Neural cell (in vitro differentiated cells): ENCODE results near the gene ADRA2B.

Source experiments
- EP300 ChIP-seq: fragments of 450-650 bp; conservative IDR thresholded peaks from 2 replicates; pipeline ENCODE4 v1.6.1; 2014; ENCODE audit warnings: antibody characterized with exemption, mild to moderate bottlenecking, moderate library complexity; ENCODE audit not compliant: poor library complexity, severe bottlenecking
- EZH2 ChIP-seq: fragments of 200-600, 300-800 bp; shearing (Covaris generic), sonication (generic); IDR thresholded peaks from 2 replicates; pipeline ENCODE4 v1.6.1; 2014; ENCODE audit warnings: antibody characterized with exemption, low read length, borderline replicate concordance, mild to moderate bottlenecking; ENCODE audit not compliant: insufficient read depth, poor library complexity, severe bottlenecking
- MXI1 ChIP-seq: fragments of 450-650 bp; conservative IDR thresholded peaks from 2 replicates; pipeline ENCODE4 v1.6.1; 2014; ENCODE audit warnings: antibody characterized with exemption, mild to moderate bottlenecking; ENCODE audit not compliant: poor library complexity, severe bottlenecking
- RAD21 ChIP-seq: fragments of 450-650 bp; conservative IDR thresholded peaks from 2 replicates; pipeline ENCODE4 v1.6.1; 2014; ENCODE audit warnings: antibody characterized with exemption, mild to moderate bottlenecking, moderate library complexity
- SMC3 ChIP-seq: fragments of 450-650 bp; conservative IDR thresholded peaks from 2 replicates; pipeline ENCODE4 v1.6.1; 2014; ENCODE audit warnings: antibody characterized with exemption, mild to moderate bottlenecking, moderate library complexity; ENCODE audit not compliant: poor library complexity
- TAF1 ChIP-seq: IDR thresholded peaks from 2 replicates; pipeline ENCODE4 v1.6.1; 2012; ENCODE audit warnings: low read depth
- TF ChIP-seq, protein P1 (sequence below): fragments of 450-650 bp; IDR thresholded peaks from 2 replicates; pipeline ENCODE4 v1.5.1; 2014; ENCODE audit warnings: antibody characterized with exemption, mild to moderate bottlenecking, moderate library complexity; ENCODE audit not compliant: poor library complexity, severe bottlenecking

DNA sequence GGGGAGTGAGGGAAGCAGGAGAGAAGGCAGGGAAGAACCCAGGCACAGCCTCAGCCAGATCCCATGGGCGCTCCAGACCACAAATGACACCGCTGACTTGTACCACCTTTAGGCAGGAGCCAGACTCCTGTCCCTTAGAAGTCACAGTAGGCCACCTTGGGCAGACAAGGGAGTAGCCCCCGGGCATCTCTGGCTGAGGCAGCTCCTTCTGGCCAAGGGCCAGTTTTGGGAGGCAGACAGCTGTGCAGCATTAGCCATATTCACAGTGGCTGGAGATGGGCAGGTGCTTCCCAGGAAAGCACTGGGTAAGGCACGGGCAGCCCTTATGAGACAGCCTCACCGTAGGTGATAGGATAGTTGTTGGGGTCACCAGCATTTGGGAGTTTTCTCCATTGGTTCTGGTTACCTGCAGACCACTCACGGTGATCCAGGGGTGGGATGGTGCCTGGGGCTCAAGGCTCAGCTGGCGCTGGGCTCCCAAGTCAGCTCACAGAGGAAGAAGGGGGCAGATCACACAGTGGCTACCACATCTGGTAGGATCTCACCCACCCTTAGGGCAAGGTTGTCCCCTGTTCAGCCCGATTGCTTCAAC is 19.9 kb upstream of the ADRA2B start:
- TF ChIP-seq EP300 (no peak), EZH2 (no peak), TAF1 (no peak), MXI1 (no peak), SMC3 (no peak), RAD21 (no peak)
- TF ChIP-seq, protein P1, sequence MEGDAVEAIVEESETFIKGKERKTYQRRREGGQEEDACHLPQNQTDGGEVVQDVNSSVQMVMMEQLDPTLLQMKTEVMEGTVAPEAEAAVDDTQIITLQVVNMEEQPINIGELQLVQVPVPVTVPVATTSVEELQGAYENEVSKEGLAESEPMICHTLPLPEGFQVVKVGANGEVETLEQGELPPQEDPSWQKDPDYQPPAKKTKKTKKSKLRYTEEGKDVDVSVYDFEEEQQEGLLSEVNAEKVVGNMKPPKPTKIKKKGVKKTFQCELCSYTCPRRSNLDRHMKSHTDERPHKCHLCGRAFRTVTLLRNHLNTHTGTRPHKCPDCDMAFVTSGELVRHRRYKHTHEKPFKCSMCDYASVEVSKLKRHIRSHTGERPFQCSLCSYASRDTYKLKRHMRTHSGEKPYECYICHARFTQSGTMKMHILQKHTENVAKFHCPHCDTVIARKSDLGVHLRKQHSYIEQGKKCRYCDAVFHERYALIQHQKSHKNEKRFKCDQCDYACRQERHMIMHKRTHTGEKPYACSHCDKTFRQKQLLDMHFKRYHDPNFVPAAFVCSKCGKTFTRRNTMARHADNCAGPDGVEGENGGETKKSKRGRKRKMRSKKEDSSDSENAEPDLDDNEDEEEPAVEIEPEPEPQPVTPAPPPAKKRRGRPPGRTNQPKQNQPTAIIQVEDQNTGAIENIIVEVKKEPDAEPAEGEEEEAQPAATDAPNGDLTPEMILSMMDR, result no peak
